HG03060 (cell line): ENCODE data around the gene SETD2.

Experiments
- ATAC-seq: cut with Tn5 transposase; IDR thresholded peaks from one replicate; pipeline ENCODE4 v1.9.1; 2021; ENCODE audit warnings: low read depth, moderate number of reproducible peaks; ENCODE audit not compliant: unreplicated experiment

The SETD2 gene

DNA sequence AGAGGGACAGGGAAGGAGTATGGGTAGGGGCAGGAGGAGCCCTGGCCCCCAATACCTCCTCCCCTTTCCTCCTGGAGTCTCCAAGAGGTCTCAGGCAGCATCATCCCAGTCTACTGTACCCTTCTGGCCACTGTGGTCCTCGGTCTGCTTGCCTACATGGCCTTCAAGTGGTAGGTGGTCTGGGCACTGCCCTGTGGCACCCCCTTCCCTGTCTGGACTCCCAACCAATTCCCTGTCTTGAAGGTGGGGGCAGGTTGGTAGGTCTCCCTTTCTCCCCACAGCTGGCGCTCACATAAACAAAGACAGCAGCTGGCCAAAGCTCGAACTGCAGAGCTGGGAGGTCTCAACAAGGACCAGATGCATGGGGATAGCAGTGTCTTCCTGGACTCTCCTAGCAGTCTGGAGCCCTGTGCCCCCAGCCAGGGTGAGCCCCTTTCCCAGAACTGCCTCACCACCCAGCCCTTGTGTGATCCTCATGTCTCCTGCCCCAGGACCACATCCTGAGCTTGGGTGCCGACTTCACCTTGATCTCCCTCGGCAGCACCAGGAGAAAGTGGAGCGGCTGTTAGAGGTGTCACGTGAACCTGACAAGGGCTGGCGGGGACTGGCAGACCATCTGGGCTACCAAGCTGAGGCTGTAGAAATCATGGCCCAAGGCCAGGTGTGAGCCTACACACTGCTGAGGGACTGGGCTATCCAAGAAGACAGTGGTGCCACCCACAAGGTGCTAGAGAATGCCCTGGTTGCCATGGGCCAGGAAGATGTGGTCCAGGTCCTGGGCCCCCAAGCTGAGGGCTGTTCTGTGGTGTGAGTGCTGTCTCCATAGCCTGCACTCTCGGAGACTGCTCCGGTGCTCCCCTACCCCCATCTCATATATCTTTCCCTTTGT, 151.3 kb downstream of the SETD2 start:
- ATAC-seq = no peak

DNA sequence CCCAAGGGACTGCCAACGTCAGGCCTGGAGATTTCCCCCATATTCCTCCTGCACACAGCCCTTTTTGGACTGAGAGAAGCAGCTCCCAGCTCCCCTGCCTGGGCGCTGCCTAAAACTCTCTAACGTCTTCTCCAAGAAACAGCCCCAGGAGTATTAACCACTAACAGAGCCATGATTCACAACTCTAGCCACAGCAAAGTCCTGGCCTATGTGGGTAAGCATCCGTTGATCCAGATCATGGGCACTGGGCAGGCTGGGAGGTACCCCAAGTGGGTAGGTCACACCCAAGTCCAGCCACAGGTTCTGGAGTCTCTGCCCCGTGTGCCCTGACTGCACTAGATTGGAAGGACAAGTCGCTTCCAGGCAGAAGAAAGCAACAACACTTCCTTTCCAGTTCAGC, 152.5 kb downstream of the SETD2 start:
- no peak for ATAC-seq

- ATAC-seq = no peak
Observed at GRCh38 chr3:47010910-47011309, 153.0 kb downstream of the SETD2 start.

DNA sequence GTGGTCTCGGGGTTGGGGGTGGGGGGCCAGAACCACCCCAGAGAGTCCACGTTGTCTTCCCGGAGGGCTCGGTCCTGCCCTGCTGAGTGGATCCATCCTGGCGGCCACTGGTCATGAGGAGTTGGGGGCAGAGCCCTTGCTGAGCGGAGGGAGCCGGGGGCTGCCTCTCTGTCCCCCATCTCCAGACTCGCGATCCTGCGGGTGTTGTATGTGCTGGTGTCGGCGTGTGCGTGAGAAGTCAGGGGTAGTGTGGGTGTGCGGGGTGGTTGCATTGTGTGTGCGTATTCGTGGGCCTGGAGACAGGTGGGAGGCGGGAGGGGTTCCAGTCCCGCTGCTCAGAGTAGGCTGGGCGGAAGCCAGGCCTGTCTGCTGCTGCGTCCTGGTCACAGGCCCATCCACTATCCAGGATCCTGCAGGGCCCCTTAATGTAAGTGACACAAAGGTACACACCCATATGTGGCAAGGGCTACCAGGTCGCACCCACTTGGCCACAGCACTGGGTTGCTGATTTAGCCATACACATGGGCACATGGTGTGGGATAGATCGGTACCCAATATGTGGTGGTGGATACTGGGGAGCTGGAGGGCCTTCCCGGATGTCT, 153.7 kb downstream of the SETD2 start:
- no peak for ATAC-seq

DNA sequence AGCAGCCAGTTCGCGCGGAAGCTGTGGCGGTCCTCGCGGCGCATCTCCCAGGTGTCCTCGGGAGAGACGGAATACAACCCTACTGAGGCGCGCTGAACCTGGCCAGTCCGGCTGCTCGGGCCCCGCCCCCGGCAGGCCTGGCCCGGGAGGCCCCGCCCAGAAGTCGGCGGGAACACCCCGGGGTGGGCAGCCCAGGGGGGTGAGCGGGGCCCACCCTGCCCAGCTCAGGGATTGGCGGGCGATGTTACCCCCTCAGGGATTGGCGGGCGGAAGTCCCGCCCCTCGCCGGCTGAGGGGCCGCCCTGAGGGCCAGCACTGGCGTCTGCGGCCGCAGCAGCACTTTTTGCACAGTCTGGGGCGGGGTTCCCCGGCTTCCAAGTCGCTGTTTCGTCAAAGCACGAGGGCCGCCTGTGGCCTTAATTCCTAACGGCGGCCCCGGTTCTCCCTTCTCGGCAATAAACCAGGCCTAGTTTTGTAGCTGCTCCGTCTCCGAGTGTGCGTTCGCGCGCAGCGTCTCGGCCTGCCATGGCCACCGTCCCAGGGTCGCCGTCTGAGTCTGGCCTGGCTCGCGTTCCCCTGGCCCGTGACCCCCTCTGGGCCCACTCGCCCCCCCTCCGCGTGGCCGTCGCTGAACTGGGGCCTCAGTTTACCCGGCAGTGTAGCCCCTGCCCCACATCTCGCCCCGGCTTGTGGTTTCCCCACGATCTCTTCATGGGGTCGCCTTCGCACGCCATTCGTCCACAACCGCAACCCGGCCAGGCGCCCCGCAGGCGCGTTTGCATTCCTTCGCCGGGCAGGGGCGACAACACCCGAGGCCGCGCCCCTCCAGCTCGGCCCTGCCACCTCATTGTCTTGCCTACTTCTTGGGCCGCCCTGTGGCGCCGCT, 154.4 kb downstream of the SETD2 start:
- ATAC-seq = no peak

DNA sequence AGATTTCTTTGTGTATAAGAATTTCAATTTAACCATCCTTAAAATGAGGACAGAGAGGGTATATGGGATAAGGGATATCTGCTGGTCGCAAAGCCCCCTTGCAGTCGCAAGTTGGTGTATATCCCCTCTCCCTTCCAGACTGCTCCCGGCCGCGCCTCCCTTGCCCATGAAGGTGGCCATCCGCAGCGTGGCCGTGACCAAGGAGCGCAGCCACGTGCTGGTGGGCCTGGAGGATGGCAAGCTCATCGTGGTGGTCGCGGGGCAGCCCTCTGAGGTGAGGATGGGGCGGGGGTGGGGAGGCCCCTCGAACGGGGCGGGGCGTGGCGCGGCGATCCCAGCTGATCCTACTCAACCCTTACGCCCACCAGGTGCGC, 155.1 kb downstream of the SETD2 start:
- ATAC-seq = no peak

DNA sequence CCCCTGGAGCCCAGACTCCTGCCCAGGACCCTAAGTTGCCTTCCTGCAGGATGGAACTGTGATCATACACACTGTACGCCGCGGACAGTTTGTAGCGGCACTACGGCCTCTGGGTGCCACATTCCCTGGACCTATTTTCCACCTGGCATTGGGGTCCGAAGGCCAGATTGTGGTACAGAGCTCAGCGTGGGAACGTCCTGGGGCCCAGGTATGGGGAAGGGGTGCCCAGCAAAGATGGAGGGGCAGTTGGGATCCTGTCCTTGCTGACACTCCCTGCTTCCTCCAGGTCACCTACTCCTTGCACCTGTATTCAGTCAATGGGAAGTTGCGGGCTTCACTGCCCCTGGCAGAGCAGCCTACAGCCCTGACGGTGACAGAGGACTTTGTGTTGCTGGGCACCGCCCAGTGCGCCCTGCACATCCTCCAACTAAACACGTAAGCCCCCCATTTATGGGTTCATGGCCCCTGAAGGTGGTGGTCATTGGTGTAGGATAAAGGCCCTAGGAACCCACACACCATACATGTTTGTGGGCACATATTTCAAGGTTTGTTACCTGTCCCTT, 155.6 kb downstream of the SETD2 start:
- no peak for ATAC-seq

GRCh38 chr3:47007482-47008233, 156.3 kb downstream of the SETD2 start:
- ATAC-seq = no peak

- ATAC-seq = no peak
Observed at GRCh38 chr3:47007001-47007400, 156.9 kb downstream of the SETD2 start.

DNA sequence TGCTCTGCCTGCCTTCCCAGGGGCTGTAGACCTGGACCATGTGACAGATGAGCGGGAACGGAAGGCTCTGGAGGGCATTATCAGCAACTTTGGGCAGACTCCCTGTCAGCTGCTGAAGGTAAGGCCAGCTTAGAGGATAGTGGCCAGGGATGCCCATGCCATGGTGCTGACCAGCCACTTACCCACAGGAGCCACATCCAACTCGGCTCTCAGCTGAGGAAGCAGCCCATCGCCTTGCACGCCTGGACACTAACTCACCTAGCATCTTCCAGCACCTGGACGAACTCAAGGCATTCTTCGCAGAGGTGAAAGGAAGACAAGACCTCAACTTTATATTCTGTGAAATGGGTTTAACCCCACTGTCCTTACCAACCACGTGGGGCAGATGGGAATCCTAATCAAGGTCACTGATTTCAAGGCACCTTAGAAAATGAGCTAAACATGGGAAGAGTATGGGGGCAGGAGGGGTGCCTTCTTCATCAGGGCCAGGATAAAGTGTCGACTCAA, 157.7 kb downstream of the SETD2 start:
- no peak for ATAC-seq

DNA sequence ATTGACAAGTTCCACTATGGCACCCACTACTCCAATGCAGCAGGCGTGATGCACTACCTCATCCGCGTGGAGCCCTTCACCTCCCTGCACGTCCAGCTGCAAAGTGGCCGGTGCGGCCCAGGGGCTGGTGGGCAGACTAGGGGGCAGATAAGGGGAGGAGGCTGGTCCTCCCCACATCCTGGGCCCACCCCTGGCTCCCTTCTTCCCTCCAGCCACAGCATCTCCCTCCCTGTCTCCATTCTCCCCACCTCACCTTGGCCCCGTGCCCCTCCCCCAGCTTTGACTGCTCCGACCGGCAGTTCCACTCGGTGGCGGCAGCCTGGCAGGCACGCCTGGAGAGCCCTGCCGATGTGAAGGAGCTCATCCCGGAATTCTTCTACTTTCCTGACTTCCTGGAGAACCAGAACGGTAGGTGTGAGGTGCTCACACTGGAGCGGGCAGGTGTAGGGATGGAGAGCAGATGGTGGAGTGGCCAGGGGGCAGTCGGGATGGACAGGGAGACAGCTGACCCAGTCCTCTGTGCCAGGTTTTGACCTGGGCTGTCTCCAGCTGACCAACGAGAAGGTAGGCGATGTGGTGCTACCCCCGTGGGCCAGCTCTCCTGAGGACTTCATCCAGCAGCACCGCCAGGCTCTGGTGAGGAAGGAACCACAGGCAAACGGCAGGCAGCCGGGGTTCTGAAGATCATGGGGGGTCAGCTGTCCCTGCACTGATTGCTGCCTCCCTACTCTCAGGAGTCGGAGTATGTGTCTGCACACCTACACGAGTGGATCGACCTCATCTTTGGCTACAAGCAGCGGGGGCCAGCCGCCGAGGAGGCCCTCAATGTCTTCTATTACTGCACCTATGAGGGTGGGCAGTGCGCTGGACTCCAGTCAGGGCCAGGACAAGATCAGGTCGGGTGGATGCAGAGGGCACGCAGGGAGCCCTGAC, 158.4 kb downstream of the SETD2 start:
- ATAC-seq = no peak

DNA sequence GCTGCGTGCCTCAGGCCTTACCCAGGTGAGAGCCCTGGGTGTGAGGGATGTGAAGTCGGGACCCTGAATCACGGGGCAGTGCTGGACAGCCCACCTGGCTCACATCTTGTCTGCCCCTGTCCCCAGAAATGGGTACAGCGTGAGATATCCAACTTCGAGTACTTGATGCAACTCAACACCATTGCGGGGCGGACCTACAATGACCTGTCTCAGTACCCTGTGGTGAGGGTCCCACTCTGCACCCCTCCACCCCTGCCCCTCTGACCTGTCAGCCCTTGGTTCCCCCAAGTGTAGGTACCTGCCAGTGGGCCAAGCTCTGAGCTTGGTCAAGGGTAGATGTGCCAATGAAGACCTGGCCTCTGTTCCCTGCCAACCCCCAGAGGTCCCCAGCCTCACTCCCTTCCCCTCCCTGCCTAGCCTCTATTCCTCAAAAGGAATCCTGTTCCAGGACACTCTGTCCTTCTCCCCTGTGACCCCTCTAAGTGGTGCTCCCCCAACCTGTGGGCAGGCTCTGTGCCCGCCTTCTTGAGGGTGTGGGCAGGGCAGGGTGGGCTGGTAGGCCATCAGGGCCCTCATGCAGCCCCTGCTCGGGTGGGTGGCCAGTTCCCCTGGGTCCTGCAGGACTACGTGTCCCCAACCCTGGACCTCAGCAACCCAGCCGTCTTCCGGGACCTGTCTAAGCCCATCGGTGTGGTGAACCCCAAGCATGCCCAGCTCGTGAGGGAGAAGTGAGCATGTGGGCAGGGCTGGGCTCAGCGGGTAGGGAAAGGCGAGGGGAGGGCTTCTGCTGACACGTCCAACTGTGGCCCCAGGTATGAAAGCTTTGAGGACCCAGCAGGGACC, 159.3 kb downstream of the SETD2 start:
- no peak for ATAC-seq

DNA sequence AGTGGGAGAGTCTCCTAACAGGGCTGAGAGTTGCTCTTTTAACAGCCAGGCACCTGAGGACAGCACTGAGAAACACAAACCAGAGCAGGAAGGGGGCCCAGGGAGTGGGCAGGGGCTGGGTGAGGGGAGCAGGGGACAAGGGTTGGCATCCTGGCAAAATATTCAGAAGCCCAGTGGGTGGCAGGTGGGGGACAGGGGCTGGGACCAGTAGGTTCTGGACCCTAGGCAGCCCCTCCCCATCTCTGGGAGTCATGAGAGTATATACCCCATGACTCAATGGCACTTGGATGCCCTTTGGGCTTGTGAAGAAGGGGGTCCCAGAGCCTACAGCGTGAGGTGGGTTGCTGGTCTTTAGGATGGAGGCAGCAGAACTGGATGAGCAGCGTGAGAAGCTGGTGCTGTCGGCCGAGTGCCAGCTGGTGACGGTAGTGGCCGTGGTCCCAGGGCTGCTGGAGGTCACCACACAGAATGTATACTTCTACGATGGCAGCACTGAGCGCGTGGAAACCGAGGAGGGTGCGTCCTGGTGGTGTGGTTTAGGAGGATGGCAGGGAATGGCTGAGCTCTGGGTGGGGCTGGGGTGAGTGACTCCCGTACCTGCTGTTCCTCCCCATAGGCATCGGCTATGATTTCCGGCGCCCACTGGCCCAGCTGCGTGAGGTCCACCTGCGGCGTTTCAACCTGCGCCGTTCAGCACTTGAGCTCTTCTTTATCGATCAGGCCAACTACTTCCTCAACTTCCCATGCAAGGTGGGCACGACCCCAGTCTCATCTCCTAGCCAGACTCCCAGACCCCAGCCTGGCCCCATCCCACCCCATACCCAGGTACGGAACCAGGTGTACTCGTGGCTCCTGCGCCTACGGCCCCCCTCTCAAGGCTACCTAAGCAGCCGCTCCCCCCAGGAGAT, 160.2 kb downstream of the SETD2 start:
- ATAC-seq = no peak

- no peak for ATAC-seq
Observed at GRCh38 chr3:47003056-47003410, 160.9 kb downstream of the SETD2 start.

- no peak for ATAC-seq
Observed at GRCh38 chr3:47002171-47003055, 161.5 kb downstream of the SETD2 start.

DNA sequence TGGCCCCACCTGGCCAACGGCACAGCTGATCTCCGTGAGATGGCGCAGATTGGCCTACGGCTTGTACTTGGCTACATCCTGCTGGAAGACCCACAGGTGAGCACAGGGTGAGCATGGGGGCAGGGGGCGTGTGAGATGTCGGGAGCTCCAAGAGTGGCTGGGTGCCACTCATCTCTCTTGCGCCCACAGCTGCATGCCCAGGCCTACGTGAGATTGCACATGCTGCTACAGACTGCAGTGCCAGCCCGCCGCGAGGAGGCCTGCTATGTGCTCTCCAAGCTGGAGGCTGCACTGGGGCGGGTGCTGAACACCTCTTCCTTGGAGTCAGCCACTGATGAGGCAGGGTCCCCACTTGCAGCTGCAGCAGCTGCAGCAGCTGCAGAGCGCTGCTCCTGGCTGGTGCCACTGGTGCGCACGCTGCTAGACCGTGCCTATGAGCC, 162.2 kb downstream of the SETD2 start:
- no peak for ATAC-seq
